HL-60 (cell line): ENCODE measurements around the gene FST.

Source experiments
- GABPA ChIP-seq: IDR thresholded peaks from 2 replicates; pipeline ENCODE4 v1.6.1; 2012; ENCODE audit warnings: low read depth
- POLR2AphosphoS5 ChIP-seq: IDR thresholded peaks from 2 replicates; pipeline ENCODE4 v1.6.1; 2012; ENCODE audit warnings: low read depth
- REST ChIP-seq: IDR thresholded peaks from 2 replicates; pipeline ENCODE4 v1.6.1; 2012; ENCODE audit warnings: low read depth; ENCODE audit not compliant: insufficient replicate concordance
- TF ChIP-seq, protein P1 (sequence below): IDR thresholded peaks from one replicate; pipeline ENCODE4 v1.5.1; 2011; ENCODE audit warnings: low read length, control low read depth, inconsistent platforms; ENCODE audit not compliant: insufficient read depth

DNA sequence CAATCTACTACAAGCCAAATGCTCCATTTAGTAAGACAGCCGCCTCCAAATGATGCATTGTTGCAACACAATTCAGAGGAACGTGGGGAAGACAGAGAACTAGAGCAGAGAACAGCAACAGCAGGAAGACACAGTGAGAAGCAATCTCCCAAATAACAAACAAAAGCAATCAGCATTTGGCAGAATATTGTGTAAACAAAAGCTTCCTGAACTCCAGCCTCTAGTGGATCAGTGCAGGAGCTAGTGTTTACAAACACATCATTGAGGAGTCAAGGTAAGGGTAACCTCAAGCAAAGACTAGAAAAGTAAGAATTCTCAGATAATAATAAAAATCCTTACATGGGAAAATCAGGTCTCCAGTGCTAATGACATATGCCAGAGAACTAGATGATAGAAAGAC is 20.6 kb downstream of the FST start:
- TF ChIP-seq, protein P1, sequence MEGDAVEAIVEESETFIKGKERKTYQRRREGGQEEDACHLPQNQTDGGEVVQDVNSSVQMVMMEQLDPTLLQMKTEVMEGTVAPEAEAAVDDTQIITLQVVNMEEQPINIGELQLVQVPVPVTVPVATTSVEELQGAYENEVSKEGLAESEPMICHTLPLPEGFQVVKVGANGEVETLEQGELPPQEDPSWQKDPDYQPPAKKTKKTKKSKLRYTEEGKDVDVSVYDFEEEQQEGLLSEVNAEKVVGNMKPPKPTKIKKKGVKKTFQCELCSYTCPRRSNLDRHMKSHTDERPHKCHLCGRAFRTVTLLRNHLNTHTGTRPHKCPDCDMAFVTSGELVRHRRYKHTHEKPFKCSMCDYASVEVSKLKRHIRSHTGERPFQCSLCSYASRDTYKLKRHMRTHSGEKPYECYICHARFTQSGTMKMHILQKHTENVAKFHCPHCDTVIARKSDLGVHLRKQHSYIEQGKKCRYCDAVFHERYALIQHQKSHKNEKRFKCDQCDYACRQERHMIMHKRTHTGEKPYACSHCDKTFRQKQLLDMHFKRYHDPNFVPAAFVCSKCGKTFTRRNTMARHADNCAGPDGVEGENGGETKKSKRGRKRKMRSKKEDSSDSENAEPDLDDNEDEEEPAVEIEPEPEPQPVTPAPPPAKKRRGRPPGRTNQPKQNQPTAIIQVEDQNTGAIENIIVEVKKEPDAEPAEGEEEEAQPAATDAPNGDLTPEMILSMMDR, result no peak
- TF ChIP-seq POLR2AphosphoS5 (no peak), REST (no peak), GABPA (no peak)
